Liver (tissue), 9 donors: ENCODE measurements around the gene ZNF592. TPM values are rescaled to one million over a fixed set of nuclear protein-coding genes. Genes with fewer than 3 reads are reported as not detected.

Source experiments
- DNase-seq: peaks from one replicate; pipeline ENCODE4 v3.0.0-alpha.2; 2017; ENCODE audit warnings: low spot score
- H3K27ac ChIP-seq, 2 donors: one replicate each; pipeline ENCODE4 v1.7.0; 2013; ENCODE audit warnings: inconsistent platforms in 2 of 2, low read length in 2 of 2, control low read depth in 1 of 2, low read depth in 1 of 2, mild to moderate bottlenecking in 1 of 2
- H3K27me3 ChIP-seq, 4 donors: one replicate each; pipeline versions ENCODE4 v1.6.1 to v1.7.0; 2013; ENCODE audit warnings: low read length in 3 of 4, inconsistent platforms in 1 of 4, mild to moderate bottlenecking in 1 of 4, moderate library complexity in 1 of 4; ENCODE audit not compliant: control insufficient read depth in 4 of 4, insufficient read depth in 4 of 4
- H3K36me3 ChIP-seq, 4 donors: one replicate each; pipeline versions ENCODE4 v1.6.1 to v1.7.0; 2013; ENCODE audit warnings: low read length in 3 of 4, mild to moderate bottlenecking in 3 of 4, low read depth in 1 of 4, moderate library complexity in 1 of 4; ENCODE audit not compliant: control insufficient read depth in 4 of 4, insufficient read depth in 3 of 4
- H3K4me1 ChIP-seq, 4 donors: one replicate each; pipeline versions ENCODE4 v1.6.1 to v1.7.0; 2013; ENCODE audit warnings: low read length in 3 of 4, mild to moderate bottlenecking in 3 of 4, moderate library complexity in 1 of 4; ENCODE audit not compliant: control insufficient read depth in 4 of 4, insufficient read depth in 4 of 4
- H3K4me3 ChIP-seq, 3 donors: one replicate each; pipeline versions ENCODE4 v1.6.1 to v1.7.0; 2013; ENCODE audit warnings: low read length in 3 of 3, control low read depth in 1 of 3, low read depth in 1 of 3, mild to moderate bottlenecking in 1 of 3
- H3K9ac ChIP-seq, 2 donors: one replicate each; pipeline ENCODE4 v1.7.0; 2013; ENCODE audit warnings: low read length in 2 of 2, mild to moderate bottlenecking in 2 of 2, moderate library complexity in 2 of 2, control low read depth in 1 of 2, low read depth in 1 of 2
- H3K9me3 ChIP-seq, 4 donors: one replicate each; pipeline versions ENCODE4 v1.6.1 to v1.7.0; 2013; ENCODE audit warnings: low read length in 3 of 4; ENCODE audit not compliant: control insufficient read depth in 4 of 4
- FOXA1 ChIP-seq: IDR thresholded peaks from 2 replicates; pipeline ENCODE4 v1.6.1; 2016; ENCODE audit warnings: antibody characterized with exemption
- FOXA2 ChIP-seq: IDR thresholded peaks from 2 replicates; pipeline ENCODE4 v1.6.1; 2016; ENCODE audit warnings: antibody characterized with exemption
- GABPA ChIP-seq, 2 donors: IDR thresholded peaks in 1 of 2; conservative IDR thresholded peaks in 1 of 2; 2 replicates each; pipeline ENCODE4 v1.6.1; 2016; ENCODE audit warnings: antibody characterized with exemption in 2 of 2, mild to moderate bottlenecking in 1 of 2, moderate library complexity in 1 of 2
- HNF4A ChIP-seq, 2 donors: conservative IDR thresholded peaks; 2 replicates each; pipeline ENCODE4 v1.6.1; 2016; ENCODE audit warnings: antibody characterized with exemption in 2 of 2, mild to moderate bottlenecking in 2 of 2
- HNF4G ChIP-seq: IDR thresholded peaks from 2 replicates; pipeline ENCODE4 v1.6.1; 2016; ENCODE audit warnings: antibody characterized with exemption
- JUND ChIP-seq, 2 donors: IDR thresholded peaks; 2 replicates each; pipeline ENCODE4 v1.6.1; 2016; ENCODE audit warnings: antibody characterized with exemption in 2 of 2
- NR2F2 ChIP-seq: IDR thresholded peaks from 2 replicates; pipeline ENCODE4 v1.6.1; 2016; ENCODE audit warnings: antibody characterized with exemption
- RAD21 ChIP-seq, 2 donors: IDR thresholded peaks; 2 replicates each; pipeline ENCODE4 v1.6.1; 2016; ENCODE audit warnings: antibody characterized with exemption in 2 of 2, mild to moderate bottlenecking in 2 of 2
- SP1 ChIP-seq: IDR thresholded peaks from 2 replicates; pipeline ENCODE4 v1.6.1; 2018; ENCODE audit warnings: antibody characterized with exemption, mild to moderate bottlenecking
- TAF1 ChIP-seq: conservative IDR thresholded peaks from 2 replicates; pipeline ENCODE4 v1.6.1; 2016; ENCODE audit warnings: antibody characterized with exemption, mild to moderate bottlenecking
- YY1 ChIP-seq: IDR thresholded peaks from 2 replicates; pipeline ENCODE4 v1.6.1; 2016; ENCODE audit warnings: antibody characterized with exemption, mild to moderate bottlenecking
- polyA plus RNA-seq, 2 donors: library from polyadenylated mRNA; stranded (reverse) in 1 of 2; unstranded in 1 of 2; fragments of 200-250 nt in 1 of 2; fragments of >200 nt in 1 of 2; fragmentation: Nextera tagmentation in 1 of 2; extraction: Ambion mirVana in 1 of 2; gene quantifications; one replicate each; pipeline versions ENCODE4 v1.2.1 to v1.2.3, GENCODE V29; 2013 to 2015
- total RNA-seq, 2 donors: library from RNA; depleted of rRNA; stranded (reverse); fragments of >200 nt; gene quantifications; one replicate each; pipeline ENCODE4 v1.2.3, GENCODE V29; 2014
- TF ChIP-seq, protein P1 (sequence below): IDR thresholded peaks from 2 replicates; pipeline ENCODE4 v1.6.1; 2016; ENCODE audit warnings: antibody characterized with exemption
- TF ChIP-seq, protein P2 (sequence below): IDR thresholded peaks from 2 replicates; pipeline ENCODE4 v1.6.1; 2016; ENCODE audit warnings: antibody characterized with exemption, mild to moderate bottlenecking
- TF ChIP-seq, protein P3 (sequence below): fragments of 150-350 bp; IDR thresholded peaks from 2 replicates; pipeline ENCODE4 v1.5.1; 2017; ENCODE audit warnings: improper control_type of control experiment, low read depth, low read length; ENCODE audit not compliant: missing input control
- TF ChIP-seq, protein P4 (sequence below): IDR thresholded peaks from 2 replicates; pipeline ENCODE4 v1.6.1; 2016; ENCODE audit warnings: antibody characterized with exemption
- TF ChIP-seq, protein P5 (sequence below): IDR thresholded peaks from 2 replicates; pipeline ENCODE4 v1.6.1; 2016; ENCODE audit warnings: antibody characterized with exemption
- donor health status: healthy.
- donor health status: healthy.
- donor health status: healthy.
- donor health status: healthy.
- donor health status: healthy.

ZNF592 gene
- total and polyA plus RNA-seq, 4 donors = 4.4 to 10.6 (median 7.5) TPM

DNA sequence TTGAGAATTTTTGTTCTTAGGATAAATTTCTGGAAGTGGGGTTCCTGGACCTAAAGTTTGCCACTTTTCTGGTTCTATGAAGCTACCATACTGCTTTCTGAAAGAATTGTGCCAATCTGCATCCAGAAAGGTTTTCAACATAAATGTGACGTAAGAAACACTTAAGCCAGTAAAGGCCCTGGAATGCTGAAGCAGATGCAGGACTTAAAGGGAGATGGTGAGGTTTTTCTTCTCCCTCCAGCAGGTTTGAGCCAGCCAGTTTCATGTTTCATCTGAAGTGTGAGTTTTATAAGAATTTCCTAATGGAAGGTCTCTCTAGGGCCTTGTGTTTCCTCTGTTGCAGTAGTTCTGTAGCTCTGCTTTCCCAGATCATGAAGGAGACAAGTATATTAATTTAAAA is 33.1 kb downstream of the ZNF592 start (continued):
- TF ChIP-seq, protein P1, sequence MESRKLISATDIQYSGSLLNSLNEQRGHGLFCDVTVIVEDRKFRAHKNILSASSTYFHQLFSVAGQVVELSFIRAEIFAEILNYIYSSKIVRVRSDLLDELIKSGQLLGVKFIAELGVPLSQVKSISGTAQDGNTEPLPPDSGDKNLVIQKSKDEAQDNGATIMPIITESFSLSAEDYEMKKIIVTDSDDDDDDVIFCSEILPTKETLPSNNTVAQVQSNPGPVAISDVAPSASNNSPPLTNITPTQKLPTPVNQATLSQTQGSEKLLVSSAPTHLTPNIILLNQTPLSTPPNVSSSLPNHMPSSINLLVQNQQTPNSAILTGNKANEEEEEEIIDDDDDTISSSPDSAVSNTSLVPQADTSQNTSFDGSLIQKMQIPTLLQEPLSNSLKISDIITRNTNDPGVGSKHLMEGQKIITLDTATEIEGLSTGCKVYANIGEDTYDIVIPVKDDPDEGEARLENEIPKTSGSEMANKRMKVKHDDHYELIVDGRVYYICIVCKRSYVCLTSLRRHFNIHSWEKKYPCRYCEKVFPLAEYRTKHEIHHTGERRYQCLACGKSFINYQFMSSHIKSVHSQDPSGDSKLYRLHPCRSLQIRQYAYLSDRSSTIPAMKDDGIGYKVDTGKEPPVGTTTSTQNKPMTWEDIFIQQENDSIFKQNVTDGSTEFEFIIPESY = no peak
- TF ChIP-seq TAF1 = no peak

DNA sequence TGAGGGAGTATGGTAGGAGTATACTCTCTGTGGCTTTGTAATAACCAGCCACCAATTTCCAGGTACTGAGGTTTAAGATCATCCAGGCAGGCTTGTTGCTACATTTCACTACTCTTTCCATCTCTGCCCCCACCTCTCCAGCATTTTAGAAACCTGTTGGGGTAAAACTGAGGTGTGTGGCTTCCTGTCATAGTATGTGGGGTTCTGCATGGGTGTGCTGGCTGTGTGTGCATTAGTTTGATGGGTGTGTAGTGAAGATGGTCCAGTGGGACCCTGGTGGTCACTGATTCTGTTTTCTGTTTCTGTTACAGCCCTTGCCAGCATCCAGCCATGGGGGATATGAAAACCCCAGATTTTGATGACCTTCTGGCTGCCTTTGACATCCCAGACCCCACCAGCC is 34.0 kb downstream of the ZNF592 start:
- Histone ChIP-seq H3K36me3 (peaks cover 12 to 39% (median 32%) of the 10 kb centered on the region in 4 donors), H3K27me3 (no peaks in the 10 kb centered on the region), H3K4me3 (no peak overlapping the region), H3K27ac (no peak overlapping the region), H3K4me1 (peaks cover 1 to 22% (median 13%) of the 10 kb centered on the region in 4 donors), H3K9me3 (no peaks in the 10 kb centered on the region), H3K9ac (no peak overlapping the region)
- DNase-seq = no peak
- no peak for TF ChIP-seq FOXA1
- no peak for TF ChIP-seq HNF4G
- TF ChIP-seq NR2F2 = no peak
- TF ChIP-seq, protein P2, sequence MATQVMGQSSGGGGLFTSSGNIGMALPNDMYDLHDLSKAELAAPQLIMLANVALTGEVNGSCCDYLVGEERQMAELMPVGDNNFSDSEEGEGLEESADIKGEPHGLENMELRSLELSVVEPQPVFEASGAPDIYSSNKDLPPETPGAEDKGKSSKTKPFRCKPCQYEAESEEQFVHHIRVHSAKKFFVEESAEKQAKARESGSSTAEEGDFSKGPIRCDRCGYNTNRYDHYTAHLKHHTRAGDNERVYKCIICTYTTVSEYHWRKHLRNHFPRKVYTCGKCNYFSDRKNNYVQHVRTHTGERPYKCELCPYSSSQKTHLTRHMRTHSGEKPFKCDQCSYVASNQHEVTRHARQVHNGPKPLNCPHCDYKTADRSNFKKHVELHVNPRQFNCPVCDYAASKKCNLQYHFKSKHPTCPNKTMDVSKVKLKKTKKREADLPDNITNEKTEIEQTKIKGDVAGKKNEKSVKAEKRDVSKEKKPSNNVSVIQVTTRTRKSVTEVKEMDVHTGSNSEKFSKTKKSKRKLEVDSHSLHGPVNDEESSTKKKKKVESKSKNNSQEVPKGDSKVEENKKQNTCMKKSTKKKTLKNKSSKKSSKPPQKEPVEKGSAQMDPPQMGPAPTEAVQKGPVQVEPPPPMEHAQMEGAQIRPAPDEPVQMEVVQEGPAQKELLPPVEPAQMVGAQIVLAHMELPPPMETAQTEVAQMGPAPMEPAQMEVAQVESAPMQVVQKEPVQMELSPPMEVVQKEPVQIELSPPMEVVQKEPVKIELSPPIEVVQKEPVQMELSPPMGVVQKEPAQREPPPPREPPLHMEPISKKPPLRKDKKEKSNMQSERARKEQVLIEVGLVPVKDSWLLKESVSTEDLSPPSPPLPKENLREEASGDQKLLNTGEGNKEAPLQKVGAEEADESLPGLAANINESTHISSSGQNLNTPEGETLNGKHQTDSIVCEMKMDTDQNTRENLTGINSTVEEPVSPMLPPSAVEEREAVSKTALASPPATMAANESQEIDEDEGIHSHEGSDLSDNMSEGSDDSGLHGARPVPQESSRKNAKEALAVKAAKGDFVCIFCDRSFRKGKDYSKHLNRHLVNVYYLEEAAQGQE = no peak
- no peak for TF ChIP-seq GABPA (IDR thresholded peaks at IDR 0.05 in 1 of 2, conservative IDR thresholded peaks at IDR 0.05 in 1 of 2)
- TF ChIP-seq, protein P3, sequence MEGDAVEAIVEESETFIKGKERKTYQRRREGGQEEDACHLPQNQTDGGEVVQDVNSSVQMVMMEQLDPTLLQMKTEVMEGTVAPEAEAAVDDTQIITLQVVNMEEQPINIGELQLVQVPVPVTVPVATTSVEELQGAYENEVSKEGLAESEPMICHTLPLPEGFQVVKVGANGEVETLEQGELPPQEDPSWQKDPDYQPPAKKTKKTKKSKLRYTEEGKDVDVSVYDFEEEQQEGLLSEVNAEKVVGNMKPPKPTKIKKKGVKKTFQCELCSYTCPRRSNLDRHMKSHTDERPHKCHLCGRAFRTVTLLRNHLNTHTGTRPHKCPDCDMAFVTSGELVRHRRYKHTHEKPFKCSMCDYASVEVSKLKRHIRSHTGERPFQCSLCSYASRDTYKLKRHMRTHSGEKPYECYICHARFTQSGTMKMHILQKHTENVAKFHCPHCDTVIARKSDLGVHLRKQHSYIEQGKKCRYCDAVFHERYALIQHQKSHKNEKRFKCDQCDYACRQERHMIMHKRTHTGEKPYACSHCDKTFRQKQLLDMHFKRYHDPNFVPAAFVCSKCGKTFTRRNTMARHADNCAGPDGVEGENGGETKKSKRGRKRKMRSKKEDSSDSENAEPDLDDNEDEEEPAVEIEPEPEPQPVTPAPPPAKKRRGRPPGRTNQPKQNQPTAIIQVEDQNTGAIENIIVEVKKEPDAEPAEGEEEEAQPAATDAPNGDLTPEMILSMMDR = no peak
- no peak for TF ChIP-seq SP1
- no peak for TF ChIP-seq YY1
- no peak for TF ChIP-seq HNF4A (conservative IDR thresholded peaks at IDR 0.05)
- TF ChIP-seq, protein P1 = no peak
- TF ChIP-seq RAD21 (IDR thresholded peaks at IDR 0.05) = no peak
- TF ChIP-seq JUND (IDR thresholded peaks at IDR 0.05) = no peak
- TF ChIP-seq FOXA2 = no peak
- TF ChIP-seq, protein P4, sequence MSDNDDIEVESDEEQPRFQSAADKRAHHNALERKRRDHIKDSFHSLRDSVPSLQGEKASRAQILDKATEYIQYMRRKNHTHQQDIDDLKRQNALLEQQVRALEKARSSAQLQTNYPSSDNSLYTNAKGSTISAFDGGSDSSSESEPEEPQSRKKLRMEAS = no peak
- TF ChIP-seq, protein P5, sequence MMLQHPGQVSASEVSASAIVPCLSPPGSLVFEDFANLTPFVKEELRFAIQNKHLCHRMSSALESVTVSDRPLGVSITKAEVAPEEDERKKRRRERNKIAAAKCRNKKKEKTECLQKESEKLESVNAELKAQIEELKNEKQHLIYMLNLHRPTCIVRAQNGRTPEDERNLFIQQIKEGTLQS = no peak
- no peak for TF ChIP-seq TAF1
